ENCODE measurements around the gene KDM2A. TPM values are rescaled to one million over a fixed set of nuclear protein-coding genes. Genes with fewer than 3 reads are reported as not detected.
"Not testable (repeated sequence)": the region's sequence is repeated elsewhere in the genome, so short reads cannot be mapped to it uniquely, and the experiment has no call there.

The KDM2A gene
- total RNA-seq, 1 donor from 2014 or later: 31.7 TPM

DNA sequence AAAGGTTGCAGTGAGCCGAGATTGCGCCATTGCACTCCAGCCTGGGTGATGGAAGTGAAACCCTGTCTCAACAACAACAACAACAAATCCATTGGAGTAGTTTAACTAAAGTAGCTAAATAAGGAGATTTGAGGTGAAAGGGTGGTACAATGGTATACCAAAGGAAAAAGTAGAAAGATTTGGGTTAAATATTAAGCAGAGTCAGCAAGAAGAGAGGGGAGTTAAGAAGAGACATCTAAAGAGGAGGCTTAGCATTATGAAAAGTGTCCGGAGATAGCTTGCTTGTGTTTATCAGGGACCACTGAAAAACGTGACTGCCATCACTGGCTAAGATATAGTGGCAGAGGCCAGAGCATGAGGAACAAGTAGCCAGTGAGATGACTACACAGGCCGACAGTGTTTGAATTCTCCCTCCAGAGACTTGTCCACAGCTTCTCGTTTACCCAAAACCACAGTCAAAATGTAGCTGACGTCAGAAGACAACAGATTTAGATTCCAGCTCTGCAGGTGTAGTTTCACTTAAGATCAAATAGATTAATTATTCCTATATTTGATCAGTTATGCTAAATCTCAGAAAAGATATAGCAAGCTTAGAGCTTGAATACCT lies 114.6 kb downstream of the KDM2A start:
- DNase-seq (ENCODE audit: low read depth in 2 of 2): no peak

DNA sequence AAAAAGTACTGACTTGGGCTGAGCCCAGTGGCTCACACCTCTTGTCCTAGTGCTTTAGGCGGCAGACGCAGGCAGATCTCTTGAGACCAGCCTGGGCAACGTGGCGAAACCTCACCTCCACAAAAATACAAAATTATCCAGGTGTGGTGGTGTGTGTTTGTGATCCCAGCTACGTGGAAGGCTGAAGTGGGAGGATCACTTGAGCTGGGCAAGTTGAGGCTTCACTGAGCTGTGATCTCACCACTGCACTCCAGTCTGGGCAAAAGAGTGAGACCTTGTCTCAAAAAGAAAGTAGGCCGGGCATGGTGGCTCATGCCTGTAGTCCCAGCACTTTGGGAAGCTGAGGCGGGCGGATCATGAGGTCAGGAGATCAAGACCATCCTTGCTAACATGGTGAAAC lies 115.5 kb downstream of the KDM2A start:
- not testable (repeated sequence) for DNase-seq (ENCODE audit: low read depth in 2 of 2)

DNA sequence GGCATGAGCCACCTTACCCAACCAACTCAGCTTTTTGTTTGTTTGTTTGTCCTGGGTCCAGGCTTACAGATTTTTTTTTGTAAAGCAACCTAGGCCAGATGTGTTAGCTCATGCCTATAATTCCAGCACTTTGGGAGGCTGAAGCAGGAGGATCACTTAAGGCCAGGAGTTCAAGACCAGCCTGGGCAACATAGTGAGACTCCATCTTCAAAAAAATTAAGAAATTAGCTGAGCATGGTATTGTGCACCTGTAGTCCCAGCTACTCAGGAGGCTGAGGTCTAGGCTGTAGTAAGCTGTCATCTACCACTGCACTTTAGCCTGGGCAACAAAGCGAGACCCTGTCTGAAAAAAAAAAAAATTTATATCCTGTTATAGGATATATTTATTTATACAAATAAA lies 118.5 kb downstream of the KDM2A start:
- DNase-seq (ENCODE audit: low read depth in 2 of 2): no peak

DNA sequence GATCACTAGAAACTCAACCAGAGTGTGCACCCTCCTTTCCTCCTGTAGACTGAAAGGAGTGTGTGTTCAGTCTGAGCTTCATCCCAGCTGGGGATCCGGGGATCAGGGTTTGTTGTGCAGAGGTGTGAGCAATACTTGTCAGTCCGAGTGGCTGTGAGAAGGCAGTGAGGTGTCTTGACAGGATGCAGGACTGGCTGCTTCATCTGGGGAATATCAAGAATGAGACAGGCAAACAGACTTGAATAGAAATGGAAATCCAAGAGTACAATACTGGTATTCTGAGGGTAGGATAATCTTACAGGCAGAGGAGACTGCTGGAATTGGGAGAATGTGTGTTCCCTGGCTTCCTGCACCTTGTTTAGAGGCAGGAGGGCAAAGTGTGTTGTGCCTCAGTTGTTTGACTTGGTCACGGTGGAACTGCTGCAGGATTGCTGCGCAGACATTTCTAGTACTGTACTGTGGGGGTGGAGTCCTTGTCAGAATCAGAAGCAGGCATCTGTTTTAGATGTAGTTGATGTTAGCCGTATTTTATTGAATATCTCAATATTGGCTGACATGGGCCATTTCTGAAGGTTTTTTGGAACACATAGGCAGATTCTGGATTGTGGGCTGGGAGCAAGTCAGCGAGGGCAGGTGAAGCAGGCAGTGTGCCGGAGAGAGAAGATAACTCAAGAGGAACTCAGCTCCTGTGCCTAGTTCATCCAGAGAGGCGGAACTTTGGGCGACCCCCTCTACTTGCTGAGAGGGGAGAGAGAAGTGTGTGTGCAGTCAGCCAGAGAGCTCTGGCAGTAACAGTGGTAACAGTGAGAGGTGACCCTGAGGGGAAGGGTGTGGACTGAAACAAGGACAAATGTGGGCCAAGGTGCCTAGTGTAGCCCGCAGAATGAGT lies 120.1 kb downstream of the KDM2A start:
- peak in 1 of 2 donors; percentile 41 for DNase-seq (ENCODE audit: low read depth in 2 of 2)

DNA sequence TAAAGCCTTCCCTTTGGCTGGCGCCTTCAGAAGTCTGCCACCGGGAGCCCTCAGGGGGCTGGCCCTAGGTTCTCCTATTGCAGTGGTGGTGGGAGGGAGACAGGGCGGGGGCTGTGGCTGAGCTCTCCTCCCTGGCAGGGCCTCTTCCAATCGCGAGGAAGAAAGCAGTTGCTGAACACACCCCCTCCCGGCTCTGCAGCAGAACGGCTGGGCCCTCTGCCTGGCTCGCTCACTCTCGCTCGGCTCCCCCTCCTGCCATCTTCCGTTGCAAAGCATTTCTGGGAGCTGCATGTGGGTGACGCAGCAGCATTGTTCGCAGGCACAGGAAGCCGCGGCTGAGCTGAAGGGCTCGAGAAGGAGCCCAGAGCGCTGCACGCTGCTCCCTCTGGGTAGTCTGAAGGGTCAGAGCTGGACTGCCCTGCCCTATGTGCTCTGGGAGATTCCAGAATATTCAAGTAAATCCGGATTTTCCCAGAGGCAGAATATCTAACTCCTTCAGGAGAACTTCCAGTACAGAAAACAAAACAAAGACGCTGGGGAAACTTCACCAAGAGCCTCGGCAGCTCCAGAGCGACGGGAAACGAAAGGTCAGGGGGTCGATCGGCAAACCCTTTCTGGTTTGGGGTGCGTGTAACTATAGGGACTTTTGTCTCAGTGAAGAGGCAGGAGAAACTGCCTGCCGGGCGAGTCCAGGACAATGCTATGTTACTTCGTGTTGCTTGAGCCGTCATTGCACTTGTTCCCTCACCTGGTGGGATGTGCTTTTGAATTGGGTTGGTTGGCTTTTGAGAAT lies 120.9 kb downstream of the KDM2A start:
- DNase-seq (ENCODE audit: low read depth in 2 of 2): peak; percentile 99

DNA sequence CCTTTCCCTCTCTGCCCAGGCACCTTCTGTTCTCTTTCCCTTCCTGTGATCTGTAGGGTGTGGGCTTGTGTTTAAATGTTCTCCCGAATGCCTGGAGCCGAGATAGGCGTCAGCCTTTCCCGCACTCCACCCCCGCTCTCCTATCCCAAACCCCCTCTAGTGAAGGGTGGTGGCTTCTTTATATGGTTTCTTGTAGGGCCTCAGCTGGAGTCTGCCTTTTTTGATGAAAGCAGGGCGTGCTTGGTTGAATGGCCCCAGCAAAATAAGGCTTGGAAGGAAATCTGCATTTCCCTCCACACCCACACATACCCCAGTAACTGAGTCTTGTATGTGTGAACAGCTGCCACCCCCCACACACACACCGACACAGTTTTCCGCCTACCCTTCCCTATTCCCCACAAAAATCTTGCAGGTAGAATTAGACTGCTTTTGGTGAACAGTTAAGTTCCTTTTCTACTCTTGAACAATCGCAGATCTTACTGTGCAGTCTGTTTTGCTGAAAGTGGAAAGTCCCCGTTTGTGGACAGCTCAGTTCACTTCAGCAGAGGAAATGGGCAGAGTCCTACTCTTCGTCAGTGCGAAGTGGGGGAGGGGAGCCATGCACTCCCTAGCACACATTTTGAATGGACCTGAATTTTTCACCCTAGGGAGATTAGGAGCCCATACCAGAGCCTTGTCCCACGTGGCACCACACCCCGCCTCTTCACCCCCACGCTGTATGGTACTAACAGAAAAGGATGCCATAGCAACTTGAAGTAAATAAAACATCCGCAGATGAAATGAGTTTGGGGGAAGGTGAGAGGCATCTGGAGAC lies 121.7 kb downstream of the KDM2A start:
- DNase-seq (ENCODE audit: low read depth in 2 of 2): peak; percentile 82 to 86

DNA sequence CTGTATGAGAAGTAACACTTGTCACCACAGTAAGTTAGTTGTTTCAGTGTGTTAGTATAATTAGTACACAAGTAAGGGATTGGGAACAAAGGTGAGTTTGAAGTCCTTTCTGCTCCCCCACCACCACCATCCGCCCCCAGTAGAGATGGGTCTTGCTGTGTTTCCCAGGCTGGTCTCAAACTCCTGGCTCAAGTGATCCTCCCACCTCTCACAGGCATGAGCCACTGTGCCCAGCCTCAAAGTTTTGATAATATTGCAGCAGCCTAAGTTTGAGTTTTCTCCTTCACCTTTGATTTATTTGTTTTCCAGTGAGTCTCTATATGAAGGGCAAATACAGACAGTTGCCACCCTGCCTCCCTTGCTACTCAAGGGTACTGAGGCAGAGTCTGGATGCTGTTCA lies 123.5 kb downstream of the KDM2A start:
- DNase-seq (ENCODE audit: low read depth in 2 of 2): no peak

DNA sequence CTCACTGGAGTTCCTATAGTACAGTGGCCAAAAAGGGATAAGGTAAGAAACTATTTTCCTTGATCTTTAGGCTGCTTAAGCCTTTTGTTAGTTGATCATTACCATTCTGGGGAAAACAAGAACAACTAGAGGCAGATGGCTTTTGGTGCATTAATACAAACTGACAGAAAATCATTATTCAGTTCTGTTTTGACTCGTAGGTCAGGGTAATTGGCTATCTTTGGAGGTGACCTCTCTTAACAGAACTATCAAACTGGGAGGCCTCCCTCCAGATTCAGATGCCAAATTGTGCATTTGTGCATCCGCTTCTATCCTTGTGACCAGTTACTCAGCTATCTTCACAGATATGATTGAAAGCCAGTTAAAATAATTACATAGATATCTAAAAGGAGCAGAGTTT lies 124.0 kb downstream of the KDM2A start:
- DNase-seq (ENCODE audit: low read depth in 2 of 2): no peak

DNA sequence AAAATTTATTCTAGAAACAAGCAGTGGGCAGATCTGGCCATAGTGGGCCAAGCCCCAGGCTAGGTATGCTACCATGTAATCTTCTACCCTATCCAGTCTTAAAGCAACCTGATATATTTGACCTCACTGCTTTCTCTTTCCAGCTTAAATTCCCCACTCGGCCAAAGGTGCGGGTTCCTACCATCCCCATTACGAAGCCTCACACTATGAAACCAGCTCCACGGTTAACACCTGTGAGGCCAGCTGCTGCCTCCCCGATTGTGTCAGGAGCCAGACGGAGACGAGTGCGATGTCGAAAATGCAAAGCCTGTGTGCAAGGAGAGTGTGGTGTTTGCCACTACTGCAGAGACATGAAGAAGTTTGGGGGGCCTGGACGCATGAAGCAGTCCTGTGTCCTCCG lies 126.0 kb downstream of the KDM2A start:
- no peak for DNase-seq (ENCODE audit: low read depth in 2 of 2)

DNA sequence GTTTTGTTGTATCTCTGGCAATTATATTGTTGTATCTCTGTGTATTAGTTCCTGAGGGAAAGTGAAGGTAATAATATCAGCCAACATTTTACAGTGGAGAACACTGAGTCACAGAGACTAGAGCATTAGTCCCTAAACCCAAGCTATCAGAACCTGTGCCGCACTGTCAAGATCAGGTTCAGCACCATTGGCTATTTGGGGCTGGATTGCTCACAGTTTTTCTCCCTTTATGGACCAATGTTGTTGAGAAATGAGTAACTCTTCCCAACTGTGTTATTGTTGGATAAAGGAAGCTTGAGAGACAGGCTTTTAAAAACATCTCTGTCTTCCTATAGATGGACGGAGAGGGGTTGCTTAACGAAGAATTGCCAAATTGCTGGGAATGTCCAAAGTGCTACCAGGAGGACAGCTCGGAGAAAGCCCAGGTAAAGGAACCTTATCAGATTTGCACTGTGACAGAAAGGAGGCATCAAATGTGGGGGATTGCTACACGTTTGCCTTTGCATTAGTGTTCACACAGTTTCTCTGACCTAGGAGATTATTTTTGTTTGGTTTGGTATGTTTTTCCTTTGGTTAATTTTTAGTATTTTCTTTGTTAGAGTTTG lies 129.0 kb downstream of the KDM2A start:
- no peak for DNase-seq (ENCODE audit: low read depth in 2 of 2)

DNA sequence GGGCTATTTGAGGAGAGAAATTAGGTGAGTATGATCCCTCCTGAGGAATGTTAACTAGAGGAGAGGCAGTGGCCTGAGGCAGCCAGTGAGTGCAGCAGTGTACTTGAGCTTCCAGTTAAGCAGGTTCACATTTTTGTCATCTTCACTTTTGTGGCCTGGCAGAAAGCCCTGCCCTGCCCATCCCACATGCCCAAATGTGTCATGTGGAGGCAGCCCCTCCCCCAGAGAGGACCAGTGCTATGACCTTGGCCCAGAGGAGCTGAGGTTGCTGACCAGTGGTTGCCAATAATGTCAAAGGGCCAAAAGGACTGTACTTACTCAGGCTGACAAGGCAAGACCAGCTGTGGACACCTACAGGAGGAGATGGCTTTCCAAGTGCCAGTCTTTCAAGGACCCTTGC lies 129.6 kb downstream of the KDM2A start:
- no peak for DNase-seq (ENCODE audit: low read depth in 2 of 2)

DNA sequence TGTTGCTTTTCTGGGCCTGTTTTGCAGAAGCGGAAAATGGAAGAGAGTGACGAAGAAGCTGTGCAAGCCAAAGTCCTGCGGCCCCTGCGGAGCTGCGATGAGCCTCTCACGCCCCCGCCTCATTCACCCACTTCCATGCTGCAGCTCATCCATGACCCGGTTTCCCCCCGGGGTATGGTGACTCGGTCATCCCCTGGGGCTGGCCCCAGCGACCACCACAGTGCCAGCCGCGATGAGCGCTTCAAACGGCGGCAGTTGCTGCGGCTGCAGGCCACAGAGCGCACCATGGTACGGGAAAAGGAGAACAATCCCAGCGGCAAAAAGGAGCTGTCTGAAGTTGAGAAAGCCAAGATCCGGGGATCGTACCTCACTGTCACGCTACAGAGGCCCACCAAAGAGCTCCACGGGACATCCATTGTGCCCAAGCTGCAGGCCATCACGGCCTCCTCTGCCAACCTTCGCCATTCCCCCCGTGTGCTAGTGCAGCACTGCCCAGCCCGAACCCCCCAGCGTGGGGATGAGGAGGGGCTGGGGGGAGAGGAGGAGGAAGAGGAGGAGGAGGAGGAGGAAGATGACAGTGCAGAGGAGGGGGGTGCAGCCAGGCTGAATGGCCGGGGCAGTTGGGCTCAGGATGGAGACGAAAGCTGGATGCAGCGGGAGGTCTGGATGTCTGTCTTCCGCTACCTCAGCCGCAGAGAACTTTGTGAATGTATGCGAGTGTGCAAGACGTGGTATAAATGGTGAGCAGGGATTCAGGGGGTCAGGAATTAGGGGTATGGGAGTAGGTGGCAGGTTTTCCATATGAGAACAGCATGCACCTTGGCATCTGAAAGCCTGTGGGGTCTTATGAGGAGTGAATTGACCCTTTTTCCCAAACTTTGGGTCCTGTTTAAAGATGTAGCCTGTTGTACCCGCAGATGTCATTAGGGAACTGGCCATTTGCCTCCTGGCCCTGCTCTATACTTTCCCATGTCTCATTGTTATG lies 131.3 kb downstream of the KDM2A start:
- DNase-seq (ENCODE audit: low read depth in 2 of 2): no peak

DNA sequence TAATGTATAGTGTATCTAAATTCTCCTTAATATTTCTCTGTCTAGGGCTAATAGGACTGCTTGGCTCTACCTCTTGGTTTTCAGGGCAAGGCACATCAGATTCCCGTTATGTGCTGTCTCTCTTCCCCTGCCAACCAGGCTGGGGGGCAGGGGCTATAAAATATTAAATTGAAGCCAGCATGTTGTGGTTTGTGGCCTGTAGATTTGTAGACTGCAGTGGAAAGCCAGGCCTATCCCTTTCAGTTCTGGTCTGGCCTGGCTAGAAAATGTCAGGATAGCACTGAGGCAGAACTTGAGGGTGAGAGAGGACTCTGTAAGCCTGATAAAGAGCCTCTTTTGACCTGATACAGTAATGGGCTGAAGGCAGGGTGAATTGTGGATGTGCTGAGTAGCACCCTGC lies 132.8 kb downstream of the KDM2A start:
- no peak for DNase-seq (ENCODE audit: low read depth in 2 of 2)

DNA sequence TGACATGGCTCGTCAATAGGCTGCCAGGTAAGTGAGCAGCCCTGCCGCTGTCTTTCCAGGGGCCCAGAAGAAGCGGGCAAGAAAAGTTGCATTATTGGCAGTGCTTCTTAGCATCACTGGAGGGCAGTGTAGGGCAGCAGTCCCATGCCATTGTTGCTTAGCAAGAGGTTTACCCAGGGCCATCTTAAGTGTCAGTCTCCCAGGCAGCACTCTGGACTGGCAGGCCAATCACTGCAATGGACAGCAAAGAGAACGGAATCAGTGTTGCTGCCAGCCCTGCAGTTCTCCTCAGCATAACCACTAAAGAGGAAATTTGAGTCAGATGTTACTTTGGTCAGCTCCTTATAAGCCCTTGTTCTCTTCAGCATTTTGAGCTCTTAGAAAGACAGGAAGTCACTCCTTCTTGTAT lies 133.8 kb downstream of the KDM2A start:
- peak in 1 of 2 donors; percentile 81 for DNase-seq (ENCODE audit: low read depth in 2 of 2)

DNA sequence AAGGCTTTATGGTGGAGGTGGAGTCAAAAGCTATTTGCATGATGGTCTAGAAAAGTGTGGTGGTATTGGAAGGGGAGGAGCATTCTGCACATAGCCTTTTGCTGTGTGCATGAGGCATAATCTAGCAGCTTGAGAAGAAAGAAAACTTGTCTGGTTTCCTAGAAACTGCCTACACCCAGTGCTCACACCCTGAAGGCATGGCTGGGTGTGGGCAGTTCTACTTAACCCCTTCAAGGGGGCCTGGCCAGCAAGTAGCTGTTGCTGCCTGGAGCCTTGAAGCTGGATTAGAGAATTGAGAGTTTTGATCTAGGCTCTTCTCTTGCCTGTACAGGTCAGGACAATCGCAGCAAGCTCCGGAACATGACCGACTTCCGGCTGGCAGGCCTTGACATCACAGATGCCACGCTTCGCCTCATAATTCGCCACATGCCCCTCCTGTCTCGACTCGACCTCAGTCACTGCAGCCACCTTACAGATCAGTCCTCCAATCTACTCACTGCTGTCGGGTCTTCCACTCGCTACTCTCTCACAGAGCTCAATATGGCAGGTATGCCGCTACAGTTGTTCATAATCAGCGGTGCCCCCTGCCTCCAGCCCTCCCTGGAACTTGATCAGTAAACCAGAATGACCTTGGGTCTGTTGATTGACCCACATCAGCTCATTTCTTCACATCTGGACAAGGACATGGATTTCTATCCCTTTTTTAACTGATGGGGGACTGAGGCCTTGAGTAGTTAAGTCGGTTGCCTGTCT lies 135.0 kb downstream of the KDM2A start:
- no peak for DNase-seq (ENCODE audit: low read depth in 2 of 2)

DNA sequence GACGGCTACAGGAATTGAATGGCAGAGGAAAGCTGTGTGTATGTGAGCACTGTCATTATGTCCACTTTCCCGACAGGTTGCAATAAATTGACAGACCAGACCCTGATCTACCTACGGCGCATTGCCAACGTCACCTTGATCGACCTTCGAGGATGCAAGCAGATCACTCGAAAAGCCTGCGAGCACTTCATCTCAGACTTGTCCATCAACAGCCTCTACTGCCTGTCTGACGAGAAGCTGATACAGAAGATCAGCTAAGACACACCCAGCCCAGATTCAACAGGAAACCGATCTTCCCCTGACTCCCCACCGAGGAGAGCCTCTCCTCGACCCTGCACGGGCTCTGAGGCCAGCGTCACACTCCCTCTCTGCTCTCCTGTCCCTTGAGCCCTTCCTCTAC lies 135.7 kb downstream of the KDM2A start:
- DNase-seq (ENCODE audit: low read depth in 2 of 2): no peak

DNA sequence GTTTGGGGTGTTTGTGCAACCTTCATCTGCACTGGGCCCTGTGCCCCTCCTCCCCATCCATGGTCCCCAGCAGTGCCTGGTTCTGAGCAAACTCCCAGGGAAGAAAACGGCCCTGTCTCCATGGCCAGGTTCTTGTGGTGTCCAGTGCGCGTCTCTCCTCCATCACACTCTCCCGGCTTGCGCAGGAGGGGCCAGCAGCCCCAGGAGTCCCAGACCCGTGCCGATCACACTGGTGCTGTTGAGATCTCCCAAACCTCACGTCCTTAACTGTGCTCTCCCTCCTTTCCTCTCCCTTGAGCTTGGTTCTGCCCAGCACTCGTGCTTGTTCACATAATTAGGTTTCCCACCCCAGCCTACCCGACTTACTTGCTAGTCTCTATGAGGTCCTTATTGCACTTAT lies 136.3 kb downstream of the KDM2A start:
- DNase-seq (ENCODE audit: low read depth in 2 of 2): no peak

DNA sequence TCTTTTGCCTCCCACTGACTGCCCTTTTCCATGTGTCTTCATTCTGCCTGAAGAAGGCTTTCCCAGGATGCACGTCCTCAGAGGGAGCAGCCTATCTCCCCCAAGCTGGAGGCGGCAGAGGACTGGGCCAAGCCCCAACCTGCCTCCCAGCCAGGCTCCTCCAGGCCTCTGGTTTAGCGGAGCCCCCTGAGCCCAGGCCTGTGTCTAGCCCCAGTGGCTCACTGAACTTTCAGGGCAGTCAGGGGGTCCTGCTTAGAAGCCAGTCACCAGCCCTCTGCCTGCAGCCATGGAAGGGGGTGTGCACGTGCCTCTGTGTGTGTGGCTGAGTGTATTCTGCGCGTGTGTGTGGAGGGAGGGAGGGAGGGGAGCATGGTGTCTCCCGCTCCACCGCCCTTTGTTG lies 136.8 kb downstream of the KDM2A start:
- DNase-seq (ENCODE audit: low read depth in 2 of 2): no peak

DNA sequence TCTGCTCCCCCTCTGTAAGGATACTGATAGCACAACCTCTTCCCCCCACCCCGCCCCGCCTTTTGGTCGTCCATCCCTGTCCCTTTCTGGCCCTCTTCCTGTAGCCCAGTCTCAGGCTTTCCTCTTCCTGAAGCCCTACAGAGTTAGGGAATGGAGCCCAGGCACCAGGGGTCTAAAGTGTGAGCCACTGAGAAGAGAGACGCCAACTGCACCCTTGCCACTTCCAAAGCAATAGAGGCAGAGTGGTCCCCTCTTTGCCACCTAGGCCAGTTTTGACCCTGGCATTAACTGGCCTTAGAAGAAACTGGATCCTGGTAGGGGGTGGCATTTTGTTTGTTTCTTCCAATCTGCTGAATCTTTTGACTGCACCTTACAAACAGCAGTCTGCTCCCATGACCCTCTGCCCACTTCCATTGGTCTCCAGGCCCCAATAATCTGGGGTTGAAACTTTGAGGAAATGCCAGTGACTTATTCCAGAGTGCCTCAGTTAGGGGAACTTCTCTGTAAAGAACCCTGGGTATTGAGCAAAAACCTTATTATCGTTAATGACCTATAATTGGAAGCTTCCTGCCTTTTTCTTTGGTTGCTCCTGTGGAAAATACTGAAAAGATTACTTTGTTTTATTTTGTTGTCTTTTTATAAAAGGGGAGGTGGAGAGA lies 137.5 kb downstream of the KDM2A start:
- DNase-seq (ENCODE audit: low read depth in 2 of 2): no peak
